ENCODE results near the gene SEMA4D.

GRCh38 chr9:89428901-89429890, 68.7 kb downstream of the SEMA4D start:
- TF ChIP-seq CTCF (conservative IDR thresholded peaks at IDR 0.05) (0 out of 2 replicates have a peak, but pooled peaks have one; percentile 18), EZH2 (IDR thresholded peaks at IDR 0.05; ENCODE audit: low read depth) (no peak)

All from PC-9 (cell line).